GM23338 (cell line): ENCODE data around the gene GYPC. TPM values are rescaled to one million over a fixed set of nuclear protein-coding genes. Genes with fewer than 3 reads are reported as not detected.

ENCODE experiments used
- ATAC-seq: fragments of 200-7000 bp; cut with Tn5 transposase; 3 replicates; pipeline ENCODE4 v1.9.1; 2020
- DNase-seq: peaks from one replicate; pipeline ENCODE4 v3.0.0-alpha.2; 2015; ENCODE audit warnings: low spot score
- H2AFZ ChIP-seq: fragments of 200-600 bp; sonication (generic); 2 replicates; pipeline ENCODE4 v1.8.0; 2016; ENCODE audit warnings: antibody characterized with exemption, mild to moderate bottlenecking, moderate library complexity
- H3F3A ChIP-seq: fragments of 200-600 bp; sonication (generic); replicated peaks from 2 replicates; pipeline ENCODE4 v1.8.0; 2017; ENCODE audit warnings: antibody characterized with exemption, mixed run types, low read depth
- H3K27ac ChIP-seq: fragments of 200-600 bp; sonication (generic); 2 replicates; pipeline ENCODE4 v1.6.1; 2016; ENCODE audit warnings: low read depth
- H3K27me3 ChIP-seq: fragments of 200-600 bp; sonication (generic); 2 replicates; pipeline ENCODE4 v1.8.0; 2016; ENCODE audit warnings: mild to moderate bottlenecking, mixed run types, moderate library complexity; ENCODE audit not compliant: insufficient read depth
- H3K36me3 ChIP-seq: fragments of 200-600 bp; sonication (generic); 2 replicates; pipeline ENCODE4 v1.8.0; 2016; ENCODE audit warnings: mild to moderate bottlenecking; ENCODE audit not compliant: insufficient read depth
- H3K4me1 ChIP-seq: fragments of 200-600 bp; sonication (generic); 2 replicates; pipeline ENCODE4 v1.8.0; 2016; ENCODE audit warnings: mild to moderate bottlenecking, moderate library complexity; ENCODE audit not compliant: insufficient read depth
- H3K4me2 ChIP-seq: fragments of 200-600 bp; sonication (generic); 2 replicates; pipeline ENCODE4 v1.7.1; 2017; ENCODE audit warnings: mixed run types
- H3K4me3 ChIP-seq: fragments of 200-600 bp; sonication (generic); 2 replicates; pipeline ENCODE4 v1.6.1; 2016; ENCODE audit warnings: mixed run types
- H3K79me2 ChIP-seq: fragments of 200-600 bp; sonication (generic); replicated peaks from 2 replicates; pipeline ENCODE4 v1.8.0; 2017; ENCODE audit warnings: mild to moderate bottlenecking; ENCODE audit not compliant: insufficient read depth
- H3K9me2 ChIP-seq: fragments of 200-600 bp; sonication (generic); 2 replicates; pipeline ENCODE4 v1.8.0; 2017; ENCODE audit not compliant: insufficient read depth
- H4K20me1 ChIP-seq: fragments of 200-600 bp; sonication (generic); replicated peaks from 2 replicates; pipeline ENCODE4 v1.8.0; 2017; ENCODE audit warnings: mild to moderate bottlenecking; ENCODE audit not compliant: insufficient read depth
- H3K27ac Mint-ChIP-seq: 2 replicates; pipeline ENCODE4 v1.8.0; 2020; ENCODE audit warnings: inconsistent platforms, mild to moderate bottlenecking, moderate library complexity, mixed read lengths
- H3K27me3 Mint-ChIP-seq: 3 replicates; pipeline ENCODE4 v1.8.0; 2022; ENCODE audit warnings: low read depth, mild to moderate bottlenecking, moderate library complexity, mixed read lengths, inconsistent platforms; ENCODE audit not compliant: insufficient read depth, poor library complexity
- H3K36me3 Mint-ChIP-seq: 3 replicates; pipeline ENCODE4 v1.8.0; 2021; ENCODE audit warnings: low read depth, mild to moderate bottlenecking, inconsistent platforms, moderate library complexity, mixed read lengths
- H3K4me1 Mint-ChIP-seq: 3 replicates; pipeline ENCODE4 v1.8.0; 2020; ENCODE audit warnings: mild to moderate bottlenecking, inconsistent platforms, mixed read lengths
- H3K4me3 Mint-ChIP-seq: 3 replicates; pipeline ENCODE4 v1.8.0; 2021; ENCODE audit warnings: moderate library complexity, mild to moderate bottlenecking, inconsistent platforms, mixed read lengths
- H3K9me3 Mint-ChIP-seq: 3 replicates; pipeline ENCODE4 v1.8.0; 2020; ENCODE audit warnings: moderate library complexity, mild to moderate bottlenecking, inconsistent platforms, mixed read lengths
- EZH2phosphoT487 ChIP-seq: fragments of 200-600 bp; sonication (generic); IDR thresholded peaks from one replicate; pipeline ENCODE4 v1.8.1; 2018; ENCODE audit warnings: antibody characterized with exemption; ENCODE audit not compliant: unreplicated experiment
- JUNB ChIP-seq: IDR thresholded peaks from one replicate; pipeline ENCODE4 v1.6.1; 2016; ENCODE audit warnings: antibody characterized with exemption; ENCODE audit not compliant: unreplicated experiment
- NANOG ChIP-seq: IDR thresholded peaks from 2 replicates; pipeline ENCODE4 v1.6.1; 2016; ENCODE audit warnings: antibody characterized with exemption, borderline replicate concordance
- POLR2AphosphoS5 ChIP-seq: IDR thresholded peaks from 2 replicates; pipeline ENCODE4 v1.6.1; 2016; ENCODE audit warnings: antibody characterized with exemption, low read depth
- ZNF114 ChIP-seq: fragments of 250-450 bp; sonication (Bioruptor Pico); IDR thresholded peaks from 2 replicates; pipeline ENCODE4 v1.5.0; 2020; ENCODE audit warnings: mild to moderate bottlenecking, moderate library complexity
- ZNF331 ChIP-seq: fragments of 250-450 bp; sonication (Bioruptor Pico); IDR thresholded peaks from 2 replicates; pipeline ENCODE4 v1.5.0; 2020; ENCODE audit warnings: low read depth, mild to moderate bottlenecking, moderate library complexity
- polyA plus RNA-seq: library from polyadenylated mRNA; unstranded; fragments of >200 nt; fragmentation: Nextera tagmentation; extraction: Ambion mirVana; gene quantifications from 2 replicates; pipeline ENCODE4 v1.2.1, GENCODE V29; 2016
- total RNA-seq: library from RNA; depleted of rRNA; stranded (reverse); fragments of >200 nt; shearing (Covaris generic); gene quantifications from 2 replicates; pipeline ENCODE4 v1.2.3, GENCODE V29; 2014
- TF ChIP-seq, protein P1 (sequence below): fragments of 250-450 bp; sonication (Bioruptor Pico); IDR thresholded peaks from 2 replicates; pipeline ENCODE4 v1.5.0; 2020; ENCODE audit warnings: mild to moderate bottlenecking, moderate library complexity
- TF ChIP-seq, protein P2 (sequence below): IDR thresholded peaks from 2 replicates; pipeline ENCODE4 v1.6.1; 2016; ENCODE audit warnings: antibody characterized with exemption

Gene GYPC
- total and polyA plus RNA-seq, 2 experiments from 2014 or later = 19.6 to 29.7 TPM

DNA sequence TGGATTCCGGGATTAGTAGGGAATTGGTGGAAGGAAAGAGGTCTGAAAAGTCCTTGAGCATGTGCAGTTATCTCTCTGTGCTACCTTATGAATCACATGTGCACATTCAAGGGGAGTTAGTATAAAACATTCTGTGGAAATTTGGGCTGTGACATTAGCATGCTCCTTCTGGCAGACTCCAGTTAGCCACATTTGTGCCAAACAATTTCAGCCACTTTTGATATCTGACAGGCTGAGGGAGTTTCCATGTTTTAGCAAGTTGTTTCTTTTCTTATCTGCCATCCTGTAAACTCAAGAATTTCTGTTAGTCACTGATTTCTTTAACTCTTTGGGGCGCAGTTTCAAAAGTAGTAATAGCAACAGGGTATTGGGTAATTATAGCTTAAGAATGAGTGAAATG is 28.3 kb upstream of the GYPC start:
- no peak overlapping the region for H3K27ac Mint-ChIP-seq

More for the DNA sequence above, 28.3 kb upstream of the GYPC start:
- Histone ChIP-seq H3K4me2 (no peak overlapping the region), H3K27me3 (no peaks in the 10 kb centered on the region), H3K9me2 (peaks cover 8% of the 10 kb centered on the region; the same call in 1 of the 2 replicates), H3K4me1 (no peaks in the 10 kb centered on the region), H4K20me1 (no peaks in the 10 kb centered on the region), H3K27ac (no peak overlapping the region), H2AFZ (no peak overlapping the region), H3F3A (no peaks in the 10 kb centered on the region), H3K36me3 (no peaks in the 10 kb centered on the region), H3K4me3 (no peak overlapping the region), H3K79me2 (no peaks in the 10 kb centered on the region)
- peaks cover under 1% of the 10 kb centered on the region; the same call in 1 of the 3 replicates for H3K9me3 Mint-ChIP-seq
- no peaks in the 10 kb centered on the region; the same call in 2 of the 3 replicates for H3K4me1 Mint-ChIP-seq
- TF ChIP-seq NANOG = no peak
- TF ChIP-seq POLR2AphosphoS5 = no peak
- TF ChIP-seq, protein P1, sequence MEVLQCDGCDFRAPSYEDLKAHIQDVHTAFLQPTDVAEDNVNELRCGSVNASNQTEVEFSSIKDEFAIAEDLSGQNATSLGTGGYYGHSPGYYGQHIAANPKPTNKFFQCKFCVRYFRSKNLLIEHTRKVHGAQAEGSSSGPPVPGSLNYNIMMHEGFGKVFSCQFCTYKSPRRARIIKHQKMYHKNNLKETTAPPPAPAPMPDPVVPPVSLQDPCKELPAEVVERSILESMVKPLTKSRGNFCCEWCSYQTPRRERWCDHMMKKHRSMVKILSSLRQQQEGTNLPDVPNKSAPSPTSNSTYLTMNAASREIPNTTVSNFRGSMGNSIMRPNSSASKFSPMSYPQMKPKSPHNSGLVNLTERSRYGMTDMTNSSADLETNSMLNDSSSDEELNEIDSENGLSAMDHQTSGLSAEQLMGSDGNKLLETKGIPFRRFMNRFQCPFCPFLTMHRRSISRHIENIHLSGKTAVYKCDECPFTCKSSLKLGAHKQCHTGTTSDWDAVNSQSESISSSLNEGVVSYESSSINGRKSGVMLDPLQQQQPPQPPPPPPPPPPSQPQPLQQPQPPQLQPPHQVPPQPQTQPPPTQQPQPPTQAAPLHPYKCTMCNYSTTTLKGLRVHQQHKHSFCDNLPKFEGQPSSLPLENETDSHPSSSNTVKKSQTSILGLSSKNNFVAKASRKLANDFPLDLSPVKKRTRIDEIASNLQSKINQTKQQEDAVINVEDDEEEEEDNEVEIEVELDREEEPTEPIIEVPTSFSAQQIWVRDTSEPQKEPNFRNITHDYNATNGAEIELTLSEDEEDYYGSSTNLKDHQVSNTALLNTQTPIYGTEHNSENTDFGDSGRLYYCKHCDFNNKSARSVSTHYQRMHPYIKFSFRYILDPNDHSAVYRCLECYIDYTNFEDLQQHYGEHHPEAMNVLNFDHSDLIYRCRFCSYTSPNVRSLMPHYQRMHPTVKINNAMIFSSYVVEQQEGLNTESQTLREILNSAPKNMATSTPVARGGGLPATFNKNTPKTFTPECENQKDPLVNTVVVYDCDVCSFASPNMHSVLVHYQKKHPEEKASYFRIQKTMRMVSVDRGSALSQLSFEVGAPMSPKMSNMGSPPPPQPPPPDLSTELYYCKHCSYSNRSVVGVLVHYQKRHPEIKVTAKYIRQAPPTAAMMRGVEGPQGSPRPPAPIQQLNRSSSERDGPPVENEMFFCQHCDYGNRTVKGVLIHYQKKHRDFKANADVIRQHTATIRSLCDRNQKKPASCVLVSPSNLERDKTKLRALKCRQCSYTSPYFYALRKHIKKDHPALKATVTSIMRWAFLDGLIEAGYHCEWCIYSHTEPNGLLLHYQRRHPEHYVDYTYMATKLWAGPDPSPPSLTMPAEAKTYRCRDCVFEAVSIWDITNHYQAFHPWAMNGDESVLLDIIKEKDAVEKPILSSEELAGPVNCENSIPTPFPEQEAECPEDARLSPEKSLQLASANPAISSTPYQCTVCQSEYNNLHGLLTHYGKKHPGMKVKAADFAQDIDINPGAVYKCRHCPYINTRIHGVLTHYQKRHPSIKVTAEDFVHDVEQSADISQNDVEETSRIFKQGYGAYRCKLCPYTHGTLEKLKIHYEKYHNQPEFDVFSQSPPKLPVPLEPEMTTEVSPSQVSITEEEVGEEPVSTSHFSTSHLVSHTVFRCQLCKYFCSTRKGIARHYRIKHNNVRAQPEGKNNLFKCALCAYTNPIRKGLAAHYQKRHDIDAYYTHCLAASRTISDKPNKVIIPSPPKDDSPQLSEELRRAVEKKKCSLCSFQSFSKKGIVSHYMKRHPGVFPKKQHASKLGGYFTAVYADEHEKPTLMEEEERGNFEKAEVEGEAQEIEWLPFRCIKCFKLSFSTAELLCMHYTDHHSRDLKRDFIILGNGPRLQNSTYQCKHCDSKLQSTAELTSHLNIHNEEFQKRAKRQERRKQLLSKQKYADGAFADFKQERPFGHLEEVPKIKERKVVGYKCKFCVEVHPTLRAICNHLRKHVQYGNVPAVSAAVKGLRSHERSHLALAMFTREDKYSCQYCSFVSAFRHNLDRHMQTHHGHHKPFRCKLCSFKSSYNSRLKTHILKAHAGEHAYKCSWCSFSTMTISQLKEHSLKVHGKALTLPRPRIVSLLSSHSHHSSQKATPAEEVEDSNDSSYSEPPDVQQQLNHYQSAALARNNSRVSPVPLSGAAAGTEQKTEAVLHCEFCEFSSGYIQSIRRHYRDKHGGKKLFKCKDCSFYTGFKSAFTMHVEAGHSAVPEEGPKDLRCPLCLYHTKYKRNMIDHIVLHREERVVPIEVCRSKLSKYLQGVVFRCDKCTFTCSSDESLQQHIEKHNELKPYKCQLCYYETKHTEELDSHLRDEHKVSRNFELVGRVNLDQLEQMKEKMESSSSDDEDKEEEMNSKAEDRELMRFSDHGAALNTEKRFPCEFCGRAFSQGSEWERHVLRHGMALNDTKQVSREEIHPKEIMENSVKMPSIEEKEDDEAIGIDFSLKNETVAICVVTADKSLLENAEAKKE (CRISPR knock-in tag) = no peak
- no peak for TF ChIP-seq ZNF331 (CRISPR knock-in tag)
- TF ChIP-seq EZH2phosphoT487 = no peak
- TF ChIP-seq, protein P2, sequence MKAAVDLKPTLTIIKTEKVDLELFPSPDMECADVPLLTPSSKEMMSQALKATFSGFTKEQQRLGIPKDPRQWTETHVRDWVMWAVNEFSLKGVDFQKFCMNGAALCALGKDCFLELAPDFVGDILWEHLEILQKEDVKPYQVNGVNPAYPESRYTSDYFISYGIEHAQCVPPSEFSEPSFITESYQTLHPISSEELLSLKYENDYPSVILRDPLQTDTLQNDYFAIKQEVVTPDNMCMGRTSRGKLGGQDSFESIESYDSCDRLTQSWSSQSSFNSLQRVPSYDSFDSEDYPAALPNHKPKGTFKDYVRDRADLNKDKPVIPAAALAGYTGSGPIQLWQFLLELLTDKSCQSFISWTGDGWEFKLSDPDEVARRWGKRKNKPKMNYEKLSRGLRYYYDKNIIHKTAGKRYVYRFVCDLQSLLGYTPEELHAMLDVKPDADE = no peak
- no peak for TF ChIP-seq JUNB
- TF ChIP-seq ZNF114 (CRISPR knock-in tag) = no peak
- H3K36me3 Mint-ChIP-seq = no peaks in the 10 kb centered on the region
- no peaks in the 10 kb centered on the region for H3K27me3 Mint-ChIP-seq
- no peak for DNase-seq
- no peak for ATAC-seq
- no peak overlapping the region for H3K4me3 Mint-ChIP-seq
